H1 (cell line): ENCODE data around the gene GDPD3. TPM values are rescaled to one million over a fixed set of nuclear protein-coding genes. Genes with fewer than 3 reads are reported as not detected.

Experiments used
- CTCF ChIA-PET: fragments of 300-600 bp; sonication (Branson Sonifier 250); formaldehyde crosslinking; loops from one replicate; lab custom pipeline; 2021; ENCODE audit not compliant: partially characterized antibody; lab: Charles Lee
- POLR2A ChIA-PET: fragments of 300-600 bp; sonication (Branson Sonifier 250); formaldehyde crosslinking; loops from one replicate; lab custom pipeline; 2021; ENCODE audit warnings: inconsistent platforms; ENCODE audit not compliant: partially characterized antibody; lab: Charles Lee
- DNase-seq, 2 experiments: peaks; one replicate each; pipeline versions ENCODE4 v3.0.0 to v3.0.0-alpha.2; 2010 to 2022; ENCODE audit warnings: low spot score in 2 of 2, low read depth in 1 of 2, mixed read lengths in 1 of 2
- FAIRE-seq: peaks from 2 replicates; lab custom pipeline; 2011; peaks lifted over from hg19 to GRCh38; lab: Jason Lieb, UNC
- H2AFZ ChIP-seq: 2 replicates; pipeline ENCODE4 v1.8.1; 2012; ENCODE audit warnings: low read length, inconsistent platforms
- H2AK5ac ChIP-seq: 2 replicates; pipeline ENCODE4 v1.6.1; 2013; ENCODE audit warnings: low read depth, low read length
- H2BK120ac ChIP-seq: replicated peaks from 2 replicates; pipeline ENCODE3; 2013; ENCODE audit warnings: low read depth, low read length, inconsistent platforms
- H2BK12ac ChIP-seq: 2 replicates; pipeline ENCODE4 v1.6.1; 2013; ENCODE audit warnings: low read depth, low read length
- H2BK15ac ChIP-seq: 2 replicates; pipeline ENCODE4 v1.6.1; 2013; ENCODE audit warnings: low read length
- H2BK20ac ChIP-seq: 2 replicates; pipeline ENCODE4 v1.6.1; 2013; ENCODE audit warnings: low read length
- H2BK5ac ChIP-seq: 2 replicates; pipeline ENCODE4 v1.6.1; 2013; ENCODE audit warnings: low read depth, low read length
- H3K14ac ChIP-seq: 2 replicates; pipeline ENCODE4 v1.6.1; 2013; ENCODE audit warnings: inconsistent platforms; ENCODE audit not compliant: insufficient read length
- H3K18ac ChIP-seq: 2 replicates; pipeline ENCODE4 v1.6.1; 2013; ENCODE audit warnings: low read length; ENCODE audit errors: extremely low read depth
- H3K23ac ChIP-seq: 2 replicates; pipeline ENCODE4 v1.6.1; 2013; ENCODE audit warnings: inconsistent platforms; ENCODE audit not compliant: insufficient read length
- H3K23me2 ChIP-seq: 2 replicates; pipeline ENCODE4 v1.6.1; 2013; ENCODE audit warnings: low read depth, low read length
- H3K27ac ChIP-seq: 2 replicates; pipeline ENCODE4 v1.6.1; 2011; ENCODE audit warnings: low read depth, low read length, inconsistent platforms
- H3K27me3 ChIP-seq, 4 experiments: replicated peaks in 1 of 4; 1 replicate in 1 of 4; 2 replicates in 3 of 4; pipeline versions ENCODE4 v1.6.1 to v1.8.1; 2011 to 2013; ENCODE audit warnings: low read length in 3 of 4, mild to moderate bottlenecking in 3 of 4, inconsistent platforms in 2 of 4, mixed read lengths in 2 of 4, moderate library complexity in 1 of 4; ENCODE audit not compliant: control insufficient read depth in 3 of 4, insufficient read depth in 3 of 4; ENCODE audit errors: extremely low read depth in 1 of 4
- H3K36me3 ChIP-seq, 4 experiments: 2 replicates each; pipeline versions ENCODE4 v1.6.1 to v1.8.1; 2011 to 2013; ENCODE audit warnings: mild to moderate bottlenecking in 4 of 4, low read length in 3 of 4, moderate library complexity in 2 of 4, control low read depth in 1 of 4, inconsistent platforms in 1 of 4; ENCODE audit not compliant: insufficient read depth in 4 of 4, control insufficient read depth in 2 of 4
- H3K4ac ChIP-seq: replicated peaks from 2 replicates; pipeline ENCODE3; 2013; ENCODE audit warnings: low read length, low read depth, mixed read lengths, inconsistent platforms; ENCODE audit not compliant: insufficient read length
- H3K4me1 ChIP-seq, 4 experiments: replicated peaks in 1 of 4; 1 replicate in 1 of 4; 2 replicates in 3 of 4; pipeline versions ENCODE4 v1.6.1 to v1.8.1; 2011 to 2013; ENCODE audit warnings: low read length in 3 of 4, inconsistent platforms in 2 of 4, mixed read lengths in 1 of 4; ENCODE audit not compliant: insufficient read depth in 4 of 4, control insufficient read depth in 3 of 4
- H3K4me2 ChIP-seq, 2 experiments: 2 replicates each; pipeline versions ENCODE4 v1.6.1 to v1.8.1; 2011 to 2013; ENCODE audit warnings: low read depth in 2 of 2, low read length in 2 of 2, control low read depth in 1 of 2, inconsistent platforms in 1 of 2, mild to moderate bottlenecking in 1 of 2; ENCODE audit not compliant: insufficient read depth in 1 of 2
- H3K4me3 ChIP-seq, 4 experiments: fragments of 200-600, 300-600 bp in 1 of 4; sonication (generic), shearing (Covaris generic), sonication (Bioruptor Twin) in 1 of 4; 2 replicates each; pipeline versions ENCODE4 v1.5.1 to v1.8.1; 2011 to 2016; ENCODE audit warnings: low read length in 4 of 4, low read depth in 3 of 4, control low read depth in 2 of 4, inconsistent platforms in 2 of 4, mild to moderate bottlenecking in 2 of 4, mixed read lengths in 1 of 4, moderate library complexity in 1 of 4; ENCODE audit not compliant: insufficient read depth in 2 of 4; ENCODE audit errors: extremely low read depth in 1 of 4
- H3K56ac ChIP-seq: replicated peaks from 2 replicates; pipeline ENCODE3; 2013; ENCODE audit warnings: low read depth, mild to moderate bottlenecking, mixed read lengths, low read length, inconsistent platforms; ENCODE audit not compliant: insufficient read length
- H3K79me1 ChIP-seq: 2 replicates; pipeline ENCODE4 v1.6.1; 2013; ENCODE audit warnings: low read depth, low read length, control low read depth
- H3K79me2 ChIP-seq, 2 experiments: 2 replicates each; pipeline versions ENCODE4 v1.6.1 to v1.8.1; 2012 to 2013; ENCODE audit warnings: low read length in 2 of 2, mild to moderate bottlenecking in 2 of 2, inconsistent platforms in 1 of 2; ENCODE audit not compliant: insufficient read depth in 2 of 2, control insufficient read depth in 1 of 2
- H3K9ac ChIP-seq, 4 experiments: replicated peaks in 1 of 4; 1 replicate in 1 of 4; 2 replicates in 3 of 4; pipeline versions ENCODE4 v1.6.1 to v1.8.1; 2011 to 2013; ENCODE audit warnings: low read depth in 3 of 4, low read length in 3 of 4, control low read depth in 2 of 4, mild to moderate bottlenecking in 2 of 4, moderate library complexity in 2 of 4, inconsistent platforms in 1 of 4; ENCODE audit errors: extremely low read depth in 1 of 4
- H3K9me3 ChIP-seq, 2 experiments: 2 replicates each; pipeline versions ENCODE4 v1.6.1 to v1.8.1; 2012 to 2013; ENCODE audit warnings: mild to moderate bottlenecking in 2 of 2, moderate library complexity in 2 of 2, control low read depth in 1 of 2, inconsistent platforms in 1 of 2, low read depth in 1 of 2, low read length in 1 of 2, mixed read lengths in 1 of 2; ENCODE audit not compliant: insufficient read depth in 2 of 2
- H4K20me1 ChIP-seq, 2 experiments: replicated peaks in 1 of 2; 2 replicates each; pipeline versions ENCODE3 to v1.8.1; 2011 to 2013; ENCODE audit warnings: inconsistent platforms in 2 of 2, low read length in 2 of 2, mild to moderate bottlenecking in 1 of 2; ENCODE audit not compliant: insufficient read depth in 2 of 2, control insufficient read depth in 1 of 2
- H4K5ac ChIP-seq: 2 replicates; pipeline ENCODE4 v1.6.1; 2013; ENCODE audit warnings: low read length, low read depth, mixed read lengths, inconsistent platforms; ENCODE audit not compliant: insufficient read length
- H4K8ac ChIP-seq: 2 replicates; pipeline ENCODE4 v1.8.0; 2013; ENCODE audit warnings: mild to moderate bottlenecking, moderate library complexity, low read length, inconsistent platforms; ENCODE audit not compliant: insufficient read depth; ENCODE audit errors: extremely low read depth
- H4K91ac ChIP-seq: replicated peaks from 2 replicates; pipeline ENCODE3; 2013; ENCODE audit warnings: low read length, mixed read lengths, inconsistent platforms; ENCODE audit not compliant: insufficient read length
- ASH2L ChIP-seq: fragments of 200-600, 300-600 bp; sonication (generic); IDR thresholded peaks from one replicate; pipeline ENCODE4 v1.7.1; 2017; ENCODE audit warnings: low read length
- BCL11A ChIP-seq, 2 experiments: IDR thresholded peaks; one replicate each; pipeline ENCODE4 v1.6.1; 2011; ENCODE audit warnings: low read depth in 2 of 2, low read length in 2 of 2, mild to moderate bottlenecking in 2 of 2
- CHD2 ChIP-seq: IDR thresholded peaks from 2 replicates; pipeline ENCODE4 v1.6.1; 2012; ENCODE audit warnings: low read length, improper control_type of control experiment
- CREB1 ChIP-seq: IDR thresholded peaks from 2 replicates; pipeline ENCODE4 v1.6.1; 2012; ENCODE audit warnings: inconsistent platforms
- EGR1 ChIP-seq: IDR thresholded peaks from 2 replicates; pipeline ENCODE4 v1.6.1; 2011; ENCODE audit warnings: low read depth, low read length, borderline replicate concordance
- SIX5 ChIP-seq: IDR thresholded peaks from 2 replicates; pipeline ENCODE4 v1.6.1; 2011; ENCODE audit warnings: mild to moderate bottlenecking, low read depth, low read length
- TAF1 ChIP-seq: IDR thresholded peaks from 2 replicates; pipeline ENCODE4 v1.6.1; 2011; ENCODE audit warnings: mild to moderate bottlenecking, low read depth, low read length
- WGBS, 2 experiments: shearing (Covaris generic) in 1 of 2; methylation state at CpG; one replicate each; pipeline versions ENCODE4 v1.1.6 to v1.1.7; 2013 to 2015; ENCODE audit warnings: low lambda C conversion rate in 2 of 2, mixed read lengths in 2 of 2, inconsistent platforms in 1 of 2, low coverage in 1 of 2, missing lambda C conversion rate in 1 of 2; ENCODE audit not compliant: insufficient replicate concordance in 2 of 2, insufficient coverage in 1 of 2, insufficient read length in 1 of 2; ENCODE audit errors: extremely low coverage in 1 of 2, missing lambda C conversion rate in 1 of 2; 5-methylcytosine and 5-hydroxymethylcytosine counted together
- polyA plus RNA-seq, 7 experiments: library from polyadenylated mRNA; depleted of rRNA in 3 of 7; stranded (reverse) in 5 of 7; unstranded in 2 of 7; fragments of >200 nt in 5 of 7; fragments of 200-250 nt in 2 of 7; gene quantifications; 1 replicate in 5 of 7; 2 replicates in 1 of 7; 4 replicates in 1 of 7; pipeline versions ENCODE4 v1.2.1 to v1.2.3, GENCODE V29; 2011 to 2013; ENCODE audit warnings: missing spikeins in 2 of 7, mixed read lengths in 2 of 7
- total RNA-seq: library from RNA; stranded (reverse); fragmentation: NEBNext Ultra II Directional; extraction: Animal tissue kit (Norgen Biotek cat#: 25700); gene quantifications from 2 replicates; pipeline ENCODE4 v1.2.1, GENCODE V29; 2021
- TF ChIP-seq, protein P1 (sequence below): IDR thresholded peaks from 2 replicates; pipeline ENCODE4 v1.6.1; 2012; ENCODE audit warnings: inconsistent platforms
- TF ChIP-seq, protein P2 (sequence below): IDR thresholded peaks from 2 replicates; pipeline ENCODE4 v1.6.1; 2012; ENCODE audit warnings: low read length, inconsistent platforms
- TF ChIP-seq, protein P3 (sequence below): IDR thresholded peaks from 2 replicates; pipeline ENCODE4 v1.6.1; 2012; ENCODE audit warnings: inconsistent platforms

Gene GDPD3
- total and polyA plus RNA-seq, 2 of the 8 experiments (the other 6 are each of a cell fraction or from before 2014, with no cell fraction given), result 0.20 TPM; not detected in 1

DNA sequence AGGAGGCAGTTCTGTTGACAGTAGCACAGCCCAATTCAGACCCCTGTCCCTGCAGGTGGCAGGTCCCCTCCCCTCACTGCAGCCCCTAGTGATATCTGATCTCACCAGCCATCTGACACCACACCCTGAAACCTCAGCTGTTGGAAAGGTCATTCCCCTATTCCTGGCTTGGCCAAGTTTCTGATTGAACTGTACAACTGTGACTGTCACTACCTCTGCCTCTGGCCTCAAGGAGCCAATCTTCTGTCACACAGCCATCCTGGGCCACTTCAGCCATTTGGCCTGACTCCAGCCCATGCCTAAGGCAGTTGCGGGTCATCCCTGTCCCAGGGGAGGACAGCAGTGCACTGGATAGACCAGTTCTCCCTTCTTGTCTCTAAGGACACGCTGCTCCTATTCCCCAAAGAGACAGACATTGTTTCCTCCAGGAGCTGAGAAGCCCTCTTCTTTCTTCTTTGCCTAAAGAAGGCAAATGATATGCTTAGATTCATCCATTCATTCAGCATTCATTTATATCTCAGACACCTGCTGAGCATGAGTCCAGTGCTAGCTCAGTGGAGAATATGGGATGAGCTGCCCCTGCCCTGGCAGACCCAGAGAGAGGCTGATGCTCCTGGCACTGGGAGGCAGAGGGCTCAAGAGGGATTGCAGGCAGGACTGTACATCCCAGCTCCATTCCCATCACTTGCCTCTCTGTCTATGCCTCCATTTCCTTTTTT lies 52.3 kb downstream of the GDPD3 start:
- no peak overlapping the region for H3K4me3 ChIP-seq
- no peaks in the 10 kb centered on the region for H3K27me3 ChIP-seq
- CTCF ChIA-PET, result interaction anchor here (0.7 to 4.6 kb wide), 5 partner anchors 10 to 213 kb away, joined by 3 to 16 read pairs (median 3); partner anchors contain the start of gene TBX6
- POLR2A ChIA-PET, result interaction anchor here (0.6 to 2.7 kb wide), 6 partner anchors 9 to 32 kb away, joined by 3 to 6 read pairs (median 4); partner anchors contain the start of gene TLCD3B
- peaks cover 15% of the 10 kb centered on the region for H3K23me2 ChIP-seq
- no peak overlapping the region; a peak in 1 of 4 replicates for H3K4me2 ChIP-seq
- H3K23ac ChIP-seq, result no peak overlapping the region
- H3K4me1 ChIP-seq, result peaks cover 6 to 13% (median 10%) of the 10 kb centered on the region in 4 experiments
- no peaks in the 10 kb centered on the region for H3K79me1 ChIP-seq
- H4K91ac ChIP-seq, result no peak overlapping the region
- H2AK5ac ChIP-seq, result 0 out of 2 replicates have a peak overlapping the region, but pooled peaks have one; percentile 29
- peaks cover 0 to 3% of the 10 kb centered on the region in 2 experiments for H4K20me1 ChIP-seq
- no peak for FAIRE-seq
- 93% methylated on average over 2 of the region's 2 CpGs; no CpG with 5 or more reads in 1 of the 2 experiments for WGBS, 2 experiments
- H3K27ac ChIP-seq, result no peak overlapping the region
- H3K9ac ChIP-seq, result no peak overlapping the region; a peak in 1 of 7 replicates
- no peak overlapping the region for H2BK20ac ChIP-seq
- no peak overlapping the region for H3K4ac ChIP-seq
- peaks cover 3 to 4% of the 10 kb centered on the region in 2 experiments; a peak in 3 of 4 replicates for H3K79me2 ChIP-seq
- H2BK5ac ChIP-seq, result no peak overlapping the region
- no peak overlapping the region for H4K5ac ChIP-seq
- no peak for DNase-seq
- H4K8ac ChIP-seq, result no peak overlapping the region
- no peak overlapping the region for H2BK120ac ChIP-seq
- no peak overlapping the region for H3K56ac ChIP-seq
- H3K9me3 ChIP-seq, result no peaks in the 10 kb centered on the region
- H2BK12ac ChIP-seq, result no peak overlapping the region
- H2BK15ac ChIP-seq, result no peak overlapping the region
- no peak overlapping the region for H3K18ac ChIP-seq
- no peaks in the 10 kb centered on the region for H3K36me3 ChIP-seq
- H2AFZ ChIP-seq, result no peak overlapping the region
- no peak overlapping the region for H3K14ac ChIP-seq
- TF ChIP-seq BCL11A (IDR thresholded peaks at IDR 0.05; ENCODE audit: low read depth in 2 of 2, low read length in 2 of 2) (no peak), ASH2L (no peak), SIX5 (no peak), CHD2 (no peak), CREB1 (no peak), EGR1 (no peak), TAF1 (no peak)
- TF ChIP-seq, protein P1, sequence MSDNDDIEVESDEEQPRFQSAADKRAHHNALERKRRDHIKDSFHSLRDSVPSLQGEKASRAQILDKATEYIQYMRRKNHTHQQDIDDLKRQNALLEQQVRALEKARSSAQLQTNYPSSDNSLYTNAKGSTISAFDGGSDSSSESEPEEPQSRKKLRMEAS, result no peak
- TF ChIP-seq, protein P2, sequence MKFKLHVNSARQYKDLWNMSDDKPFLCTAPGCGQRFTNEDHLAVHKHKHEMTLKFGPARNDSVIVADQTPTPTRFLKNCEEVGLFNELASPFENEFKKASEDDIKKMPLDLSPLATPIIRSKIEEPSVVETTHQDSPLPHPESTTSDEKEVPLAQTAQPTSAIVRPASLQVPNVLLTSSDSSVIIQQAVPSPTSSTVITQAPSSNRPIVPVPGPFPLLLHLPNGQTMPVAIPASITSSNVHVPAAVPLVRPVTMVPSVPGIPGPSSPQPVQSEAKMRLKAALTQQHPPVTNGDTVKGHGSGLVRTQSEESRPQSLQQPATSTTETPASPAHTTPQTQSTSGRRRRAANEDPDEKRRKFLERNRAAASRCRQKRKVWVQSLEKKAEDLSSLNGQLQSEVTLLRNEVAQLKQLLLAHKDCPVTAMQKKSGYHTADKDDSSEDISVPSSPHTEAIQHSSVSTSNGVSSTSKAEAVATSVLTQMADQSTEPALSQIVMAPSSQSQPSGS, result no peak
- TF ChIP-seq, protein P3, sequence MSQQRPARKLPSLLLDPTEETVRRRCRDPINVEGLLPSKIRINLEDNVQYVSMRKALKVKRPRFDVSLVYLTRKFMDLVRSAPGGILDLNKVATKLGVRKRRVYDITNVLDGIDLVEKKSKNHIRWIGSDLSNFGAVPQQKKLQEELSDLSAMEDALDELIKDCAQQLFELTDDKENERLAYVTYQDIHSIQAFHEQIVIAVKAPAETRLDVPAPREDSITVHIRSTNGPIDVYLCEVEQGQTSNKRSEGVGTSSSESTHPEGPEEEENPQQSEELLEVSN, result no peak
